ENCODE measurements around the gene TENT4A.

Gene TENT4A

DNA sequence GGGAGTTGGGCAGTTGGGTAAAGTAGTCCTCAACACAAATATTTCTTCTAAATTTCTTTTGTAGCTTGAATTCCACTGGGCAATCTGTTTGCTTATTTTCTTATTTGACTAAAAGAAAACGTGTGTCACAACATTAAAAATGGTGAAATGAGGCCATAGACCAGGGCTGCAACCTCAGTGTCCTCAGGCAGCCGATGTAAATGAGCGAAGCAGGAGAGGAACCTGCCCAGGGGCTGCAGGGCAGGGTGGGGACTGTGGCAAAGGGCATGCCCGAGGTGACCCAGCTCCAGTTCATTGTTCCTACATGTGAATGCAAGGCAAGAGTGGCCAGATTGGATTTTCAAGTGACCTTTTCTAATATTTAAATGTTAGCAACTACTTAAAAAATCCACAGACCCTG is 74.7 kb downstream of the TENT4A start:
- Histone ChIP-seq H3K79me2 (ENCODE audit: insufficient read depth, low read depth) (no peaks in the 10 kb centered on the region), H3K4me1 (ENCODE audit: low read depth, poor library complexity, severe bottlenecking) (no peaks in the 10 kb centered on the region), H3K27ac (no peak overlapping the region), H3K36me3 (ENCODE audit: insufficient read depth) (no peaks in the 10 kb centered on the region), H2AFZ (ENCODE audit: low read depth) (no peak overlapping the region), H3K27me3 (ENCODE audit: insufficient read depth, low read depth) (no peaks in the 10 kb centered on the region), H3K4me2 (no peak overlapping the region), H3K4me3 (IDR thresholded peaks at IDR 0.05; ENCODE audit: insufficient read depth, low read depth, low read length) (no peak overlapping the region), H4K20me1 (ENCODE audit: insufficient read depth) (no peaks in the 10 kb centered on the region), H3K9ac (no peak overlapping the region)
- TF ChIP-seq CTCF (conservative IDR thresholded peaks at IDR 0.05; ENCODE audit: low read depth, low read length), result no peak

GRCh38 chr5:6788439-6788838 is 75.2 kb downstream of the TENT4A start:
- Histone ChIP-seq H3K79me2 (ENCODE audit: insufficient read depth, low read depth) (no peaks in the 10 kb centered on the region), H3K27ac (no peak overlapping the region), H4K20me1 (ENCODE audit: insufficient read depth) (no peaks in the 10 kb centered on the region), H3K4me3 (IDR thresholded peaks at IDR 0.05; ENCODE audit: insufficient read depth, low read depth, low read length) (no peak overlapping the region), H3K9ac (no peak overlapping the region), H3K4me1 (ENCODE audit: low read depth, poor library complexity, severe bottlenecking) (no peaks in the 10 kb centered on the region), H3K36me3 (ENCODE audit: insufficient read depth) (no peaks in the 10 kb centered on the region), H3K27me3 (ENCODE audit: insufficient read depth, low read depth) (no peaks in the 10 kb centered on the region), H3K4me2 (no peak overlapping the region), H2AFZ (ENCODE audit: low read depth) (no peak overlapping the region)
- no peak for TF ChIP-seq CTCF (conservative IDR thresholded peaks at IDR 0.05; ENCODE audit: low read depth, low read length)

DNA sequence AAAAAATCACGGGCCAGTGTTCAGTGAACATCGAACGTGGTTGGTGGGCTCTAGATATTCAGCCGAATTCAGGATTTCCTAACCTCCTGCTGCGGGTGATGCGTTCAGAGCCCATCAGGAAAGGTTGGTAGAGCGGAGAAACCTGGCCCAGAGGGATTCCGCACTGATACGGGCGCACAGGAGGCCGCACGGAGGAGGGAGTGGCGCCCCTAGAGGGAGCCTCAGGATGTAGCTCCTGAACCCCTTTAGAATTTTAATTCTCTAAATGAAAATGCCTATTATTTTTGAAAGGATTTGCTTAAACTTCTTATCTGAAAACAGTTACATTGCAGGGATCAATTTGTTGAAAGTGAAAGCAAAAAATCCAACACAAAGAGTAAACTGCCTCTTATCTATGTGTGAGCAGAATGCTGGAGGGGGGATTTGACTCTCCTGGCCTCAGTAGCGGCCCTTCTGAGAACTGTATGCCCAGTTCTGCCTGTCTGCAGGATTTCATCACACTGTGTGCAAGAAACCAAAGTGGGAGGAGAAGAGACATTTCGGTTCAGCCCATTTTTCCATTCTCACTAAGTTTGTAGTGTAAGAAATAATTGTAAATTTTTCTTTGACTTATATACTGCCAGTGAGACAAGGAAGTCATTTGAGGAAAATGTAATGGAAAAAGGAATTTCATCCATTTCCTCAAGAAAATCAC is 75.9 kb downstream of the TENT4A start:
- no peaks in the 10 kb centered on the region for H3K79me2 ChIP-seq (ENCODE audit: insufficient read depth, low read depth)
- TF ChIP-seq CTCF (conservative IDR thresholded peaks at IDR 0.05; ENCODE audit: low read depth, low read length), result no peak
- no peaks in the 10 kb centered on the region for H3K36me3 ChIP-seq (ENCODE audit: insufficient read depth)
- H3K27me3 ChIP-seq (ENCODE audit: insufficient read depth, low read depth), result no peaks in the 10 kb centered on the region
- no peak overlapping the region for H3K27ac ChIP-seq
- H2AFZ ChIP-seq (ENCODE audit: low read depth), result no peak overlapping the region
- no peak overlapping the region for H3K4me3 ChIP-seq (IDR thresholded peaks at IDR 0.05; ENCODE audit: insufficient read depth, low read depth, low read length)
- H3K9ac ChIP-seq, result no peak overlapping the region
- H3K4me1 ChIP-seq (ENCODE audit: low read depth, poor library complexity, severe bottlenecking), result no peaks in the 10 kb centered on the region
- H4K20me1 ChIP-seq (ENCODE audit: insufficient read depth), result no peaks in the 10 kb centered on the region
- no peak overlapping the region for H3K4me2 ChIP-seq

DNA sequence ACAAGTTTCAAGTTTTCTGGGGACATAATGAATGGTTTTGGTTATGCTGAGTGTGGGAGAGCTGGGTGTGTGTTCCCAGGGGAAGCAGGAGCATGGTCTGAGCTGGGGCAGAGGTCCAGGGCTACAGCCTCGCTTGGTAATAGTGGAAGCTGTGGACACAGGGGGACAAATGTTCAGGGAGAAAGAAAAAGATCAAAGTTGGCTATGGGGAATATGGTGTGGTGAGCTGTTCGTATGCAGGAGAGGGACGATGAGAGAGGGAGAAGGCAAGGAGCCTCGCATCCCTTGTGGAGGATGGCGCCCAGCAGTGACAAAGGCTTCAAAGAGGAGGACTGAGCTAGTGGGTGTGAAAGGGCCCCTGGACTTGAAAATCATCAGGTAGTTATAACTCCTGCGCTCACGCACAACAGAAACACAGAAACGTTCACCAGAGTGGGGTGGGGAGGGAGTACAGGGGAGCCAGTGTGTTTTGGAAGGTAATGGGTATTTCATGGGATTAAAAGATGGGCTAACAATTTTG is 77.2 kb downstream of the TENT4A start:
- Histone ChIP-seq H3K4me2 (no peak overlapping the region), H3K27me3 (ENCODE audit: insufficient read depth, low read depth) (no peaks in the 10 kb centered on the region), H2AFZ (ENCODE audit: low read depth) (no peak overlapping the region), H3K27ac (no peak overlapping the region), H3K36me3 (ENCODE audit: insufficient read depth) (no peaks in the 10 kb centered on the region), H3K79me2 (ENCODE audit: insufficient read depth, low read depth) (no peaks in the 10 kb centered on the region), H3K4me3 (IDR thresholded peaks at IDR 0.05; ENCODE audit: insufficient read depth, low read depth, low read length) (no peak overlapping the region), H4K20me1 (ENCODE audit: insufficient read depth) (no peaks in the 10 kb centered on the region), H3K9ac (no peak overlapping the region), H3K4me1 (ENCODE audit: low read depth, poor library complexity, severe bottlenecking) (no peaks in the 10 kb centered on the region)
- no peak for TF ChIP-seq CTCF (conservative IDR thresholded peaks at IDR 0.05; ENCODE audit: low read depth, low read length)
